ENCODE measurements around the gene MORN1.
A peak's percentile ranks its signal among the peaks of the same experiment; 100 is the strongest.

MORN1 gene

GRCh38 chr1:2376931-2377672 lies 14.3 kb downstream of the MORN1 start:
- no peak overlapping the region for H2AFZ ChIP-seq (ENCODE audit: low read length)
- no peak overlapping the region for H2BK120ac ChIP-seq (ENCODE audit: low read depth, low read length)
- peaks cover 3 to 8% of the 10 kb centered on the region in 2 donors for H3K4me1 ChIP-seq (ENCODE audit: control insufficient read depth in 2 of 2, insufficient read depth in 1 of 2, low read depth in 1 of 2, low read length in 2 of 2)
- WGBS, 2 donors (ENCODE audit: extremely low coverage in 2 of 2, insufficient read length in 2 of 2, insufficient replicate concordance in 1 of 2): no CpG with 5 or more reads among the region's 25 CpGs
- H3K79me1 ChIP-seq (ENCODE audit: low read depth, low read length): peaks cover 8% of the 10 kb centered on the region
- H3K36me3 ChIP-seq (replicated peaks in 1 of 2; ENCODE audit: control insufficient read depth in 2 of 2, insufficient read depth in 2 of 2, low read length in 2 of 2): peaks cover under 1 to 3% of the 10 kb centered on the region in 2 donors
- DNase-seq (ENCODE audit: low spot score): no peak
- H3K4ac ChIP-seq (ENCODE audit: low read length): peak overlapping the region; percentile 68
- H2BK12ac ChIP-seq (ENCODE audit: low read length): peak overlapping the region; percentile 33
- H2BK15ac ChIP-seq (ENCODE audit: low read length): no peak overlapping the region
- H3K23ac ChIP-seq (ENCODE audit: low read depth, low read length, poor library complexity): peak overlapping the region; percentile 68
- H3K4me2 ChIP-seq (ENCODE audit: insufficient read depth, low read length, poor library complexity, severe bottlenecking): no peak overlapping the region
- H4K8ac ChIP-seq (ENCODE audit: low read depth, low read length): no peak overlapping the region
- peak overlapping the region; percentile 30 for H3K9ac ChIP-seq (ENCODE audit: low read depth, low read length, poor library complexity)
- H3K18ac ChIP-seq (ENCODE audit: low read length): peak overlapping the region; percentile 44
- H3K9me3 ChIP-seq (replicated peaks in 1 of 2; ENCODE audit: control insufficient read depth in 2 of 2, insufficient read depth in 1 of 2, low read depth in 1 of 2, low read length in 2 of 2): no peaks in the 10 kb centered on the region
- H4K91ac ChIP-seq (ENCODE audit: low read depth, low read length, poor library complexity): no peak overlapping the region
- peak overlapping the region; percentile 56 for H2BK5ac ChIP-seq (ENCODE audit: low read length)
- H2AK5ac ChIP-seq (ENCODE audit: low read depth, low read length): peak overlapping the region; percentile 85
- no peaks in the 10 kb centered on the region for H3K27me3 ChIP-seq (ENCODE audit: control insufficient read depth in 3 of 3, insufficient read depth in 3 of 3, low read depth in 1 of 3, low read length in 3 of 3)
- no peak overlapping the region for H3K14ac ChIP-seq (ENCODE audit: low read length)
- no peak overlapping the region for H3K27ac ChIP-seq (replicated peaks; ENCODE audit: low read length)
- H3K4me3 ChIP-seq (ENCODE audit: low read length in 2 of 2): peak overlapping the region in 1 of 2 donors; percentile 22

GRCh38 chr1:2376261-2376741 lies 15.1 kb downstream of the MORN1 start:
- H3K9me3 ChIP-seq (replicated peaks in 1 of 2; ENCODE audit: control insufficient read depth in 2 of 2, insufficient read depth in 1 of 2, low read depth in 1 of 2, low read length in 2 of 2): no peaks in the 10 kb centered on the region
- peaks cover 8% of the 10 kb centered on the region for H3K79me1 ChIP-seq (ENCODE audit: low read depth, low read length)
- H4K8ac ChIP-seq (ENCODE audit: low read depth, low read length): no peak overlapping the region
- H4K91ac ChIP-seq (ENCODE audit: low read depth, low read length, poor library complexity): no peak overlapping the region
- H3K27me3 ChIP-seq (ENCODE audit: control insufficient read depth in 3 of 3, insufficient read depth in 3 of 3, low read depth in 1 of 3, low read length in 3 of 3): no peaks in the 10 kb centered on the region
- H2BK5ac ChIP-seq (ENCODE audit: low read length): peak overlapping the region; percentile 56
- H2BK15ac ChIP-seq (ENCODE audit: low read length): no peak overlapping the region
- H3K4me1 ChIP-seq (ENCODE audit: control insufficient read depth in 2 of 2, insufficient read depth in 1 of 2, low read depth in 1 of 2, low read length in 2 of 2): peaks cover 3 to 4% of the 10 kb centered on the region in 2 donors
- H2BK120ac ChIP-seq (ENCODE audit: low read depth, low read length): no peak overlapping the region
- H3K4me2 ChIP-seq (ENCODE audit: insufficient read depth, low read length, poor library complexity, severe bottlenecking): no peak overlapping the region
- no peak overlapping the region for H3K9ac ChIP-seq (ENCODE audit: low read depth, low read length, poor library complexity)
- no peak overlapping the region for H3K14ac ChIP-seq (ENCODE audit: low read length)
- no peak overlapping the region for H2AFZ ChIP-seq (ENCODE audit: low read length)
- no CpG with 5 or more reads among the region's 23 CpGs for WGBS, 2 donors (ENCODE audit: extremely low coverage in 2 of 2, insufficient read length in 2 of 2, insufficient replicate concordance in 1 of 2)
- no peak overlapping the region for H3K4me3 ChIP-seq (ENCODE audit: low read length in 2 of 2)
- no peak overlapping the region for H3K18ac ChIP-seq (ENCODE audit: low read length)
- no peak for DNase-seq (ENCODE audit: low spot score)
- H2BK12ac ChIP-seq (ENCODE audit: low read length): no peak overlapping the region
- no peak overlapping the region for H3K4ac ChIP-seq (ENCODE audit: low read length)
- no peak overlapping the region for H3K27ac ChIP-seq (replicated peaks; ENCODE audit: low read length)
- H2AK5ac ChIP-seq (ENCODE audit: low read depth, low read length): peak overlapping the region; percentile 85
- H3K36me3 ChIP-seq (replicated peaks in 1 of 2; ENCODE audit: control insufficient read depth in 2 of 2, insufficient read depth in 2 of 2, low read length in 2 of 2): peaks cover 2 to 7% of the 10 kb centered on the region in 2 donors
- peak overlapping the region; percentile 34 for H3K23ac ChIP-seq (ENCODE audit: low read depth, low read length, poor library complexity)

GRCh38 chr1:2375923-2376260 lies 15.5 kb downstream of the MORN1 start:
- no peak overlapping the region for H2BK12ac ChIP-seq (ENCODE audit: low read length)
- no peak overlapping the region for H3K14ac ChIP-seq (ENCODE audit: low read length)
- no peak overlapping the region for H2AFZ ChIP-seq (ENCODE audit: low read length)
- H2BK15ac ChIP-seq (ENCODE audit: low read length): no peak overlapping the region
- peaks cover 3 to 4% of the 10 kb centered on the region in 2 donors for H3K4me1 ChIP-seq (ENCODE audit: control insufficient read depth in 2 of 2, insufficient read depth in 1 of 2, low read depth in 1 of 2, low read length in 2 of 2)
- no peak for DNase-seq (ENCODE audit: low spot score)
- H3K27me3 ChIP-seq (ENCODE audit: control insufficient read depth in 3 of 3, insufficient read depth in 3 of 3, low read depth in 1 of 3, low read length in 3 of 3): no peaks in the 10 kb centered on the region
- no peak overlapping the region for H4K8ac ChIP-seq (ENCODE audit: low read depth, low read length)
- H3K4me3 ChIP-seq (ENCODE audit: low read length in 2 of 2): peak overlapping the region in 1 of 2 donors; percentile 16
- peak overlapping the region; percentile 55 for H3K18ac ChIP-seq (ENCODE audit: low read length)
- no peak overlapping the region for H3K4me2 ChIP-seq (ENCODE audit: insufficient read depth, low read length, poor library complexity, severe bottlenecking)
- peaks cover 2 to 9% of the 10 kb centered on the region in 2 donors for H3K36me3 ChIP-seq (replicated peaks in 1 of 2; ENCODE audit: control insufficient read depth in 2 of 2, insufficient read depth in 2 of 2, low read length in 2 of 2)
- no CpG with 5 or more reads among the region's 7 CpGs for WGBS, 2 donors (ENCODE audit: extremely low coverage in 2 of 2, insufficient read length in 2 of 2, insufficient replicate concordance in 1 of 2)
- peaks cover 6% of the 10 kb centered on the region for H3K79me1 ChIP-seq (ENCODE audit: low read depth, low read length)
- no peak overlapping the region for H3K27ac ChIP-seq (replicated peaks; ENCODE audit: low read length)
- H3K4ac ChIP-seq (ENCODE audit: low read length): no peak overlapping the region
- no peak overlapping the region for H4K91ac ChIP-seq (ENCODE audit: low read depth, low read length, poor library complexity)
- no peak overlapping the region for H3K9ac ChIP-seq (ENCODE audit: low read depth, low read length, poor library complexity)
- H3K9me3 ChIP-seq (replicated peaks in 1 of 2; ENCODE audit: control insufficient read depth in 2 of 2, insufficient read depth in 1 of 2, low read depth in 1 of 2, low read length in 2 of 2): no peaks in the 10 kb centered on the region
- H2AK5ac ChIP-seq (ENCODE audit: low read depth, low read length): no peak overlapping the region
- H2BK120ac ChIP-seq (ENCODE audit: low read depth, low read length): no peak overlapping the region
- H3K23ac ChIP-seq (ENCODE audit: low read depth, low read length, poor library complexity): peak overlapping the region; percentile 18
- peak overlapping the region; percentile 54 for H2BK5ac ChIP-seq (ENCODE audit: low read length)

GRCh38 chr1:2375246-2375922 lies 16.0 kb downstream of the MORN1 start:
- Histone ChIP-seq H2BK120ac (ENCODE audit: low read depth, low read length) (no peak overlapping the region), H3K9ac (ENCODE audit: low read depth, low read length, poor library complexity) (no peak overlapping the region), H3K27ac (replicated peaks; ENCODE audit: low read length) (no peak overlapping the region), H3K18ac (ENCODE audit: low read length) (peak overlapping the region; percentile 36), H3K27me3 (ENCODE audit: control insufficient read depth in 3 of 3, insufficient read depth in 3 of 3, low read depth in 1 of 3, low read length in 3 of 3) (no peaks in the 10 kb centered on the region), H3K36me3 (replicated peaks in 1 of 2; ENCODE audit: control insufficient read depth in 2 of 2, insufficient read depth in 2 of 2, low read length in 2 of 2) (peaks cover 2 to 9% of the 10 kb centered on the region in 2 donors), H2AFZ (ENCODE audit: low read length) (no peak overlapping the region), H3K9me3 (replicated peaks in 1 of 2; ENCODE audit: control insufficient read depth in 2 of 2, insufficient read depth in 1 of 2, low read depth in 1 of 2, low read length in 2 of 2) (no peaks in the 10 kb centered on the region), H2BK12ac (ENCODE audit: low read length) (no peak overlapping the region), H3K23ac (ENCODE audit: low read depth, low read length, poor library complexity) (peak overlapping the region; percentile 18), H4K91ac (ENCODE audit: low read depth, low read length, poor library complexity) (no peak overlapping the region), H2AK5ac (ENCODE audit: low read depth, low read length) (peak overlapping the region; percentile 79), H4K8ac (ENCODE audit: low read depth, low read length) (no peak overlapping the region), H3K4me1 (ENCODE audit: control insufficient read depth in 2 of 2, insufficient read depth in 1 of 2, low read depth in 1 of 2, low read length in 2 of 2) (peaks cover 3 to 4% of the 10 kb centered on the region in 2 donors), H3K4me2 (ENCODE audit: insufficient read depth, low read length, poor library complexity, severe bottlenecking) (no peak overlapping the region), H3K4me3 (ENCODE audit: low read length in 2 of 2) (no peak overlapping the region), H3K4ac (ENCODE audit: low read length) (no peak overlapping the region), H2BK5ac (ENCODE audit: low read length) (peak overlapping the region; percentile 54), H3K79me1 (ENCODE audit: low read depth, low read length) (peaks cover 6% of the 10 kb centered on the region), H2BK15ac (ENCODE audit: low read length) (no peak overlapping the region), H3K14ac (ENCODE audit: low read length) (no peak overlapping the region)
- DNase-seq (ENCODE audit: low spot score): no peak
- no CpG with 5 or more reads among the region's 23 CpGs for WGBS, 2 donors (ENCODE audit: extremely low coverage in 2 of 2, insufficient read length in 2 of 2, insufficient replicate concordance in 1 of 2)
